Measurements from ENCODE around the gene HCN4.

HCN4 gene

DNA sequence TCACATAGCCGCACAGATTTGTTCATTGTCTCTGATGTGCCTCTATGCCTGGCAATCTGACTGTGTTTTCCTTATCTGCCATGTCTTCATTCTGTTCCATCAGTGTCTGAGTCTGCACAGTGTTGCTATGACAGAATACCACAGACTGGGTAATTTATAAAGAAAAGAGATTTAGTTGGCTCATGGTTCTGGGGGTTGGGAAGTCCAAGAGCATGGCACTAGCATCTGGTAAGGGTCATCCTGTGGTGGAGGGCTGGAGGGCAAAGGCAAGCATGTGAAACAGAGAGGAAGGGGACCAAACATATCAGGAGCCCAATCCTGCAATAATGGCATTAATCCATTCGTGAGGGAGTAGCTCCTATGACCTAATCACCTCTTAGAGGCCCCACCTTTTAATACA is 11.9 kb upstream of the HCN4 start:
- no peak for DNase-seq (ENCODE audit: low read depth in 3 of 3)

DNA sequence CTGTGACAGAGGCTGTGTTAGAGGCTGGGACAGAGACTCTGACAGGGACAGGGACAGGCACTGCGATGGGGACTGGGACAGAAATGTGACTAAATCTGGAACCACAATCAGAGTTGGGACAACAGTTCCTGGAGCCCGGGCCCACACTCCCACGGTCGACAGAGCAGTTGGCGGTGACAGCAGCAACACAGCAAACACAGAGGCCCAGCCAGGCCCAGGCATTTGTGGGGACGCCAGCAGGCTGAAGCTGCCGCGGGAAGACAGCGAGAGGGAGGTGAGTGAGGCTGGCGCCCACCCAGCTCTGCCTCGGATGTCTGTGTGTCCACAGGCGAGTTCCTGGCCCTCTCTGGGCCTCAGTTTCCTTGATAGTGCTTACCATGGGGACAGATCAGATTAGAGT is 9.3 kb upstream of the HCN4 start:
- DNase-seq (ENCODE audit: low read depth in 3 of 3) = no peak

DNA sequence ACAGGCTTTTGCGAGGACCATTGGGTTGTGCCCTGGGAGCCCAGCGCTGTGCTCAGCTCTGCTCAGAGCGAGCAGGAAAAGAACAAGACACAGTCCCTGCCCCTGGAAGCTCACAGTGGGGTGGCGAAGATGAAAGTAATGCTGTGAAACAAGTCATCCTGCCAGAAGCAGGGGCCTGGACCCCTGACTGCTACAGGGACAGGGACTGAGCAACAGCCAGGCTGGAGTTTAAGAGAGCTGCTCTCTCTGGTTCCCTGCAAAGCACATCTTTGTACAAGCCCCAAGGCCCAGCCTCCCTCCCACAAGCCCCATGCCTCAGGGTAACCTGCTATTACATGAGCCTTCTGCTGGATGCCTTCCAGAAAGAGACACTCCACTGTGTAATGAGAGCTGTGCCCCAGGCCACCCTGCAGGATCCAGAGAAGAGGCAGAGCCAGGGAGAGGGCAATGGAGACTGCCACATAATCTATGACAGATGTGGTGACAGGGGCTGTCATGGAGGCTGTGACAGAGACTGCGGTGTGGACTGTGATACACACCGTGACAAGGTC is 7.1 kb upstream of the HCN4 start:
- no peak for DNase-seq (ENCODE audit: low read depth in 3 of 3)

DNA sequence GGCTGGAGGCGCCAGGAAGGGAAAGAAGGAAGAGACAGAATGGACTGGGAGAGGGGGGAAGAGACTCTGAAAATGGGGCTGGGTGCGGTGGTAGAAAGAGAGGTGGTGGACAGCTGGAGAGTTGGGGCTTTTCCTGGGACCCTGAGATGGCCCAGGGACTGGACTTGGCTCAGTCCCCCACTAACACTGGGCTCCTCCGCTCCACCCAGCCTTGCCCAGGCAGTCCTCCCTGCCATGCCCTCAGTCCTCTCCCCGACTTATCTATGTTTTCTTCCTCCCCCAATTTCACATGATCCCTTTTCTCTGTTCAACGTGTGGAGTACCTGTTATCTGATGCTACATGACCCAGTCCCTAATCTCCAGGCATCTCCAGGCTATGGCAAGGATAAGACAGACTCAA is 6.3 kb upstream of the HCN4 start:
- DNase-seq (ENCODE audit: low read depth in 3 of 3) = no peak

DNA sequence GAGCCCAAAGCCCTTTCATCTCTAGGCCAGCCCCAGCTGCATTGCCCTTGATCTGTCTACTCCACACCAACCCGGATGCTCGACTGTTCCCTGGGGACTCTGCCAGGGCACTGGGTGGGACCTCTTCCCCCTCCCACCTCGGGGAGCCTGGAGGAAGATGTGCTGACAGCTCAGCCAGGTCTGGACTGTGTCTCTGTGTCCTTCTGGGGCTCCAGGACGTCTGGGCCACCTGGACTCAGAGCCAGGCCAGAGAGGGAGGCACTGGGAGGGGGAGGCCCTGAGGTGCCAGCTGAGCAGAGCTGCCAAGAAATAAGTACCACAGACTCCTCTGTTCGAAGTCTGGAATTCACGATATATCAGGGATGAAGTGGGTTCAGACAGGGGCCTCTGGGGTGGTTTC is 5.8 kb upstream of the HCN4 start:
- no peak for DNase-seq (ENCODE audit: low read depth in 3 of 3)

DNA sequence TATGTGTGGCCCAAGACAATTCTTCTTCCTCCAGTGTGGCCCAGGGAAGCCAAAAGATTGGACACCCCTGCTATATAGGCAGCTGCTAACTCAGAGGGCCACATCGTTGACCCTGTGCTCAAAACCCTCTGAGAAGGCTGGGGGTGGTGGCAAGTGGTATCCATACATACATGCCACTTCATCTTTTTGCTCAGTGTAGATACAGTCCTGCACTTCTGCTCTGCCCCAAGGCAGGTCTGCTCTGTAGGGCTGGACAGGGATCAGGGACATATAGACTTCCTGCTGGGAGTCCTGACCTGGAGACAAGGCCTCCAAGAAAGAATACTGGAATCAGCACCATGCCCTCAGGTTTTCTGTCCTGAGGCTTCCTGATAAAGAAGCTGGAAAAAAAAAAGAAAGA is 4.5 kb upstream of the HCN4 start:
- no peak for DNase-seq (ENCODE audit: low read depth in 3 of 3)

DNA sequence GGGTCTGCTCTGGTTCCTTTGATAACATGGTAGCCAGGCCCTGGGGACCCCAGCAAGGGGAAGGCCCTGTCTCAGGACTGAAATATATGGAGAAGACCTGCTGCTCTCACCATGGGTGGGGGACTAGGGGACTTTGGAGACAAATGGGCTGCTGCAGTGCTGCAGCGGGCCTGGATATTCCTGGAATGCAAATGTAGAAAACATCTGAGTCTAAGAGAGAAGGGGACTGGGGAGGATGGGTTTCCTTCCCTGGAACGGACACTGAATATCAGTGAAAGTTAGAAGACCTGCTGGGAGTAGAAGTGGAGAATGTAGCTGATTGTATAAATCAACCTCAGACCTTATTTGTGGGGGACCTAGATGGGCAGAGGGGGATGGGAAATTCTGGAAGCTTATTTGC is 3.1 kb upstream of the HCN4 start:
- no peak for DNase-seq (ENCODE audit: low read depth in 3 of 3)

DNA sequence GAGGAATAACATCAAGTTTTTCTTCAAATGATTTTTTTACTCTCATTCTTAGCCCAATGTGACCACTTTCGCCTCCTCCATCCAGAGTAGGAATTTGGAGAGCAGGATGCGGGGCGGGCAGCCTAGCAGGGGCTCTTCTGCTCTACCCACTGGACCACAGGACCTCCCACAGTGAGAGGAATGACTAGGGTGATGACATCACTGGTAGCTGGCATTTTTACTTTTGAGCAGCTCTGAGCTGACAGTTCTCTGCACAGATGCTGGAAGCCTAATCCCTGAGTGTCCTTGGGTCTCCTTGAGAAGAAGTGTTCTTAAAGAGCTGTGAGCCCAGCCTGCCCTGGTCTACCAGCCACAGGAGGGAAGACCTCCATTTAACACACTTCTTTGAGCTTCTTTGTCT is 1.4 kb upstream of the HCN4 start:
- DNase-seq (ENCODE audit: low read depth in 3 of 3) = no peak

DNA sequence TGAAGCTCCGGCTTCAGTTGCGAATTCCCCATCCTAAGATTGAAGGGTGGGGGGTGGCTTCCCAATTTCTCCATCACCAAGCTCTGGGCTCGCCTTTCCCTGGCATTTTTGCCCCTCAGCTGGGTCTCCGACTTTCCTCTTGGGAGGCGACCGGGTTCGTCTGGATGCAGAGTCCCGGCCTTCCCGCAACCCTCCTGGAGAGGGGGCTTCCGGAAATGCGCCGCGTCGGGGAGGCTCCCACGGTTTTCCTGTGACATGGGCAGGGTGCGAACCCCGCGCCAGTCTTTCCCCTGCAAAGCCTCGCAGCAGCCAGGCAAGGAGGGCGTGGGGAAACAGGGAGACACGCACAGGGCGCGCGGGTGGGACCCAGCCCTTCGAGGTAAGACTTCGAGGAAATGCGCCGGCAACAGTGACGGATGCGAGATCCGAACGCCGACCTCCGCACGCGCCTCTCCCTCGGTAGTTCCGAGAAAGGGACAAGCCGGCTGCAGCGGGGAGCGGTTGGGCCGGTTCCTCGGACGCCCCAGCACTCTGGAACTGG is 466 bp upstream of the HCN4 start:
- no peak for DNase-seq (ENCODE audit: low read depth in 3 of 3)

GRCh38 chr15:73367624-73368300 is 996 bp downstream of the HCN4 start:
- no peak for DNase-seq (ENCODE audit: low read depth in 3 of 3)

GRCh38 chr15:73366766-73367623 is 1.8 kb downstream of the HCN4 start:
- DNase-seq (ENCODE audit: low read depth in 3 of 3) = no peak

DNA sequence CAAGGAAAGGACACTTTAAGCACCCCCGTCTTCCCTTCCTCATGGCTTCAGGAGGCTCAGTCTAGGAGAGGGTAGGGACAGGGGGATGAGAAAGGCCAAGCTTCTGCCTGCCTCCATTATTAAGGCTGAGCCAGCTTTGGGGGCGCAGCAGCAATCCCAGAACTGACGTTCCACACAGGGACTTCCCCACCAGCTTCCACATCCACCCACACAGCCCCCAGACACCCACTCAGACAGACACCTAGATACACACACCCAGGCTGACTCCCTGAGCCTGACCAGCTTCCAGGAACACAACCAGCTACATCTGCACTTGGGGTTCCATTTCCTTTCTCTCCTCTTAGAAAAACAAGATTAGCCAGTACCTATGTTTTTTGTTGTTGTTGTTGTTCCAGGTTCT is 4.7 kb downstream of the HCN4 start:
- no peak for DNase-seq (ENCODE audit: low read depth in 3 of 3)

DNA sequence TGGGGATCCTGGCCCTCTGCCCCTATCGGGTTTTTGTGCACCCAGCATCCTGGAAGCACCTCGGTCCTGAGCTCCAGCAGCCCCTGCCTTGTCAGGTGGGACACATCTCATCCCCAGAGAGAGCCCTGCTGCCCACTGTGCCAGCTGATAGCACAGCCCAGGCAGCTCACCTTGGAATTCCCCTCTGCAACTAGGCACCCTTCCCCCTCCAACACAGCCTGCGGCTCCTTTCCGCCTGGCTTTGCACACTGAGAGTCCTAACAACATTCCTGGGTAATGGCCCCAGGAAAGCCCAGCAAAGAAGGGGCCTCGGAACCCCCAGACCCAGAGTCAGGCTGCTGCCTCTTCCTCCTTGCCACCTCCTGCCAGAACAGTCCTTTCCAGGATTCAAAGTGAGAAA is 5.9 kb downstream of the HCN4 start:
- DNase-seq (ENCODE audit: low read depth in 3 of 3) = no peak

DNA sequence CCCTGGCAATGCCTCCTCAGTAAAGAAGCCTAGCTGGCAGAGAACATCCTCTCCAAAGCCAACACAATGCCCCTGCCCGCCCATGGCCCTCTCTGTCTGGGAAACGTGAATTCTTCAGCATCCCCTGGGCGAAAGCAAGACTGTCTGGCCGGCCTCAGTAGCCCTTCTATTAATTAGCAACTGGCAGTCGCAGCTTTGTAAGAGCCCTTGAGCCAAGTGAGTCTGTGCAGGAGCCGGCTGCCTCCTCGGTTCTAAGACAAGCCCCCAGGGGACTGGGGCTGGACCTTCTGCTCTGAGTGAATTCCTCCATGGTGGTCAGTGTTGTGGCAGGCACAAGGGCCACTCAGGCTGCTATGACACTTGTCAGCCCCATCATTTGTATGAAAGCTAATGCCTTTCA is 7.4 kb downstream of the HCN4 start:
- DNase-seq (ENCODE audit: low read depth in 3 of 3) = no peak

DNA sequence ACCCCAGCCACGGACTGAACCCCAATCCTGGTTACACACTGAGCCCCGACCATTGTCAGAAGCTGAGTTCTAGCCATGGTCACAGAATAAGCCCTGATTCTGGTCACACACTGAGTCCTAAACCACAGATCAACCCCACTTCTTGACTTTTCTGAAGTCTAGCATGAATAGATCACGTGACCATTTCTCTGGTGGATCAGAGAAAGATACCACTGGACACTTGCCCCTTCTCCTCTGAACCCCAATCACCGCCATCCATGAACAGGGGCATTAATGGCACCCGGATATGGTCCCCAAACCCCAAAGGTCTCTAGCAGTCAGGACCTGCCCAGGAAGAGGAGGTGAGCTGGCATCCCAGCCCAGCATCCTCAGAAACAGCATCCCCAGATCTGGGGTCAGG is 9.1 kb downstream of the HCN4 start:
- no peak for DNase-seq (ENCODE audit: low read depth in 3 of 3)

DNA sequence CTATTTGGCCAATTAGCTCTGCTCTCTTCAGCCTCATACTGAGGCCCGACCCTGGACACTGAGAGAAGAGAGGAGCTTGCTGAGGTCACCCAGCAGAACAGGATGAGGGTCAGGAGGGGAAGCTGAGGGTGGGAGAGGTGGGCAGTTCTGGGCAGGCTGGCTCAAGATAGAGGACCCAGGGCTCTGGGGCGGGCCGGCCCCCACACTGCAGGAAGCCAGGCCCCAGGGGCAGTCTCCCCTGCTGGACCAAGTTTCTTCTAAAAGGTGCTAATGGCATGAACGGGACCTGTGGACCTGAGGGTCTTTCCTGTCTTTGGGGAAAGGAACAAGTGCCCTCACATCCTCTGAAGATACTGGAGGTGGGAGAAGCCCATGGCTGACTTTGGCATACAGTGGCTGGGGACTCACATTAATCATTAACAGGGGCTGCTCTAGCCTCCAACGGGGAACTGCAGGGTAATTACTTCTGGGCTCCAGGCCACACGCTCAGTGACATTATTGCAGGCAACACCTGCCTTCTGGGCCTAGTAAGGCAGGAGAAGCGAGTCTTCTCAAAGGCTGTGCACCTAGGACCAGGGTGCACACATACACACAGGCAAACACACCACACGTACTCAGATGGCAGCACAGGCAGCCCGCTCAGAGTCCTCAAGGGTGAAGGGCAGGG is 10.6 kb downstream of the HCN4 start:
- DNase-seq (ENCODE audit: low read depth in 3 of 3) = no peak

DNA sequence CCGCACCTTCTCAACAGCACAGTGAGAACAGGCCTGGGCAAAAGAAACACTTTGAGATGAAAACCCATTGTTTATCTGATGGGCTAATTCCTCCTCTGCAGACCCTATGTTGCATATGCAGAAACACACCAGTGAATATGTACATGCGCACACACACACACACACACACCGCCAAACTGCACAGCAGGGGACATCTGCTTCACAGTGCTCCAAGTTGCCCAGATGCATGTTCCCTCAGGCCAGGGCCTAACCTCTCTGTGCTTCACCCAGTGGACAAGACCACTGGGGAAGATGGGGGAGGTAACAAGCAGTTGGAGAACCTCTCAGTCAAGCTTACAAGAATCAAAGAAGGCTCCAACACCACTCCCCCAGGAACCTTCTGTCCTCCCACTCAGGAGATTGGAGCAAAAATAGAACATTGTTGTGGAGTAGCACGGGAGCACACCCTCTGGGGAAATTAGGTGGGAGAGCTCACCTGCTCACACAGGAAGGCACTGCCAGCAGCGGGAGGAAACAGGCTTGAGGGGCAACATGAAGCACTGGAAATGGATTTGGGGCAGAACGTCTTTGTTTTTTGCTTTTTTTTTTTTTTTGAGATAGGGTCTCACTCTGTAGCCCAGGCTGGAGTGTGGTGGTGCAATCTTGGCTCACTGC is 13.0 kb downstream of the HCN4 start:
- no peak for DNase-seq (ENCODE audit: low read depth in 3 of 3)

DNA sequence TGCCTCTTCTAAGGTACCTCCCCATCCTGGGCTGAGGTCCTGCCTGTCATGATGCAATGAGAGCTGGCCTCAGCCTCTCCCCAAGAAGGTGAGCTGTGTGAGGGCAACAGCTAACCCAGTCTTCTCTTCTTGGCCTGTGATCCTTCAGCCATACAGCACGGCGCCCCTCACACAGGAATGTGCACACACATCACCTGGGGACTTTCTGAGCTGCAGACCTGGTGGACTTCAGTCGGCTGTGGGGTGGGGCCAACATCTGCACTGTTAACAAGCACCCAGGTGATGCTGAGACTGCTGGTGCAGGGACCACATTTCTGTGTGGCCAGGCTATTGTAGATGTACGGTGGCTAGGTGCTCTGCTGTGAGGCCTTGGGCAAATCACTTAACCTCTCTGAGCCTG is 14.5 kb downstream of the HCN4 start:
- no peak for DNase-seq (ENCODE audit: low read depth in 3 of 3)

GRCh38 chr15:73353734-73354133 is 15.0 kb downstream of the HCN4 start:
- DNase-seq (ENCODE audit: low read depth in 3 of 3) = no peak

GRCh38 chr15:73352082-73352481 is 16.7 kb downstream of the HCN4 start:
- DNase-seq (ENCODE audit: low read depth in 3 of 3) = no peak

GRCh38 chr15:73349191-73349590 is 19.6 kb downstream of the HCN4 start:
- no peak for DNase-seq (ENCODE audit: low read depth in 3 of 3)

All from stimulated activated CD4-positive, alpha-beta T cell treated with anti-CD3 and anti-CD28 coated beads, TNF-alpha, amount 100 ng/mL, for 24 hours (primary cell).